HG02981 (cell line): ENCODE data around the gene SCAI.
"Not testable (repeated sequence)": the region's sequence is repeated elsewhere in the genome, so short reads cannot be mapped to it uniquely, and the experiment has no call there.

Experiments used
- ATAC-seq: cut with Tn5 transposase; IDR thresholded peaks from one replicate; pipeline ENCODE4 v1.9.1; 2021; ENCODE audit warnings: mild to moderate bottlenecking, moderate library complexity; ENCODE audit not compliant: unreplicated experiment

The SCAI gene

GRCh38 chr9:125150349-125151245 lies 7.3 kb upstream of the SCAI start:
- ATAC-seq: no peak

- ATAC-seq: no peak
Measured at GRCh38 chr9:125147401-125147951, 4.1 kb upstream of the SCAI start.

GRCh38 chr9:125146247-125146646 lies 2.9 kb upstream of the SCAI start:
- no peak for ATAC-seq

GRCh38 chr9:125145425-125145824 lies 2.1 kb upstream of the SCAI start:
- no peak for ATAC-seq

- peak; percentile 8 for ATAC-seq
Measured at GRCh38 chr9:125142560-125143376, 560 bp downstream of the SCAI start.

GRCh38 chr9:125141751-125142150 lies 1.6 kb downstream of the SCAI start:
- no peak for ATAC-seq

- no peak for ATAC-seq
Measured at GRCh38 chr9:125141251-125141650, 2.1 kb downstream of the SCAI start.

GRCh38 chr9:125140576-125140975 lies 2.8 kb downstream of the SCAI start:
- no peak for ATAC-seq

GRCh38 chr9:125137200-125137599 lies 6.1 kb downstream of the SCAI start:
- ATAC-seq: no peak

- ATAC-seq: no peak
Measured at GRCh38 chr9:125134976-125135375, 8.4 kb downstream of the SCAI start.

- no peak for ATAC-seq
Measured at GRCh38 chr9:125133403-125134329, 9.7 kb downstream of the SCAI start.

GRCh38 chr9:125131778-125132177 lies 11.6 kb downstream of the SCAI start:
- no peak for ATAC-seq

GRCh38 chr9:125126019-125126746 lies 17.1 kb downstream of the SCAI start:
- peak; percentile 97 for ATAC-seq

- ATAC-seq: no peak
Measured at GRCh38 chr9:125125523-125125922, 17.8 kb downstream of the SCAI start.

- ATAC-seq: no peak
Measured at GRCh38 chr9:125121146-125121545, 22.2 kb downstream of the SCAI start.

- ATAC-seq: no peak
Measured at GRCh38 chr9:125119643-125120286, 23.6 kb downstream of the SCAI start.

GRCh38 chr9:125118696-125119095 lies 24.6 kb downstream of the SCAI start:
- not testable (repeated sequence) for ATAC-seq

GRCh38 chr9:125114503-125114902 lies 28.8 kb downstream of the SCAI start:
- not testable (repeated sequence) for ATAC-seq

GRCh38 chr9:125110464-125110863 lies 32.9 kb downstream of the SCAI start:
- ATAC-seq: no peak
